Lower leg skin (tissue), 3 donors: Measurements from ENCODE around the gene FXYD1.

Source experiments
- POLR2A ChIP-seq, 2 donors: fragments of 450-650 bp; IDR thresholded peaks; one replicate each; pipeline ENCODE4 v1.6.1; 2016 to 2017; ENCODE audit warnings: antibody characterized with exemption in 2 of 2, mild to moderate bottlenecking in 1 of 2, moderate library complexity in 1 of 2
- TF ChIP-seq, protein P1 (sequence below), 3 donors: fragments of 450-650 bp; IDR thresholded peaks; one replicate each; pipeline ENCODE4 v1.5.1; 2016; ENCODE audit warnings: antibody characterized with exemption in 3 of 3, mild to moderate bottlenecking in 3 of 3, moderate library complexity in 2 of 3

DNA sequence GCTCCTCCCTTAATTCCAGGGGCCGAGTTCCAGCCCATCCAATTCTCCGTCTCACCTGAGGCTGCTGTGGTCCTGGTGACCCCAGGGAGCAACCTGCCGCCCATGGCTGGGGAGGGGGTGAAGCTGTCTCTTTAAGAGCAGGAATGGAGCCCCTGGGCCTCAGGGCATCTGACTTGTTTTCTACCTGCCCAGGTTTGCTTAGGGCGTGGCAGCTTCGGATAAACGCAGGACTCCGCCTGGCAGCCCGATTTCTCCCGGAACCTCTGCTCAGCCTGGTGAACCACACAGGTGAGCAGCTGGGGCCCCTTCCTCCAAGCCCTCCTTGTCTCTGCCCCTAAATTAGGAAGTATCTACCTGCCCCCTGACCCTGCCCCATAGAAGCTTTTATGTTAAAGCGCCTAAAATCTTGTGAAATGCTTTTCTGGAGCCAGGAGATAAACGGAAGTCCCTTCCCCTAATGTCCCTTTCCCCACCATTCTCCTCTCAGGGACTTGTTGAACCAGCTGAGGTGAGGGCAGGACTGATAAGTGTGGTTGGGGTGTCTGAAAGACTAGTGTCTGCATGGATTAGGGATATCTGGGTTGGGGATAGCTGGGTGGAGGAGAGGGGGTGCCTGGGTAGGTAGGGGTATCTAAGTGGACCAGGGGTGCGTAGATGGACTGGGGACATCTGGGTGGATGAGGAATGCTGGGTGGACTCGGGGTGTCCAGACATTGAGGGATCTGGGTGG is 22.4 kb upstream of the FXYD1 start:
- TF ChIP-seq, protein P1, sequence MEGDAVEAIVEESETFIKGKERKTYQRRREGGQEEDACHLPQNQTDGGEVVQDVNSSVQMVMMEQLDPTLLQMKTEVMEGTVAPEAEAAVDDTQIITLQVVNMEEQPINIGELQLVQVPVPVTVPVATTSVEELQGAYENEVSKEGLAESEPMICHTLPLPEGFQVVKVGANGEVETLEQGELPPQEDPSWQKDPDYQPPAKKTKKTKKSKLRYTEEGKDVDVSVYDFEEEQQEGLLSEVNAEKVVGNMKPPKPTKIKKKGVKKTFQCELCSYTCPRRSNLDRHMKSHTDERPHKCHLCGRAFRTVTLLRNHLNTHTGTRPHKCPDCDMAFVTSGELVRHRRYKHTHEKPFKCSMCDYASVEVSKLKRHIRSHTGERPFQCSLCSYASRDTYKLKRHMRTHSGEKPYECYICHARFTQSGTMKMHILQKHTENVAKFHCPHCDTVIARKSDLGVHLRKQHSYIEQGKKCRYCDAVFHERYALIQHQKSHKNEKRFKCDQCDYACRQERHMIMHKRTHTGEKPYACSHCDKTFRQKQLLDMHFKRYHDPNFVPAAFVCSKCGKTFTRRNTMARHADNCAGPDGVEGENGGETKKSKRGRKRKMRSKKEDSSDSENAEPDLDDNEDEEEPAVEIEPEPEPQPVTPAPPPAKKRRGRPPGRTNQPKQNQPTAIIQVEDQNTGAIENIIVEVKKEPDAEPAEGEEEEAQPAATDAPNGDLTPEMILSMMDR (IDR thresholded peaks at IDR 0.05): no peak
- no peak for TF ChIP-seq POLR2A (IDR thresholded peaks at IDR 0.05)
